Colonic mucosa (tissue), 4 donors: ENCODE data around the gene P3H3. TPM values are rescaled to one million over a fixed set of nuclear protein-coding genes. Genes with fewer than 3 reads are reported as not detected.

ENCODE experiments used
- DNase-seq: peaks from one replicate; pipeline ENCODE4 v3.0.0-alpha.2; 2020
- H3K27ac ChIP-seq: fragments of 200-600 bp; one replicate; pipeline ENCODE4 v1.8.0; 2021
- H3K27me3 ChIP-seq: fragments of 200-600 bp; one replicate; pipeline ENCODE4 v1.8.0; 2021
- H3K36me3 ChIP-seq: fragments of 200-600 bp; one replicate; pipeline ENCODE4 v1.8.0; 2021
- H3K4me1 ChIP-seq: fragments of 200-600 bp; one replicate; pipeline ENCODE4 v1.8.0; 2021; ENCODE audit warnings: mild to moderate bottlenecking
- H3K4me3 ChIP-seq: fragments of 200-600 bp; one replicate; pipeline ENCODE4 v1.8.0; 2021
- H3K9ac ChIP-seq, 2 donors: one replicate each; pipeline ENCODE4 v1.7.0; 2013; ENCODE audit warnings: control low read depth in 2 of 2, low read depth in 2 of 2, low read length in 2 of 2
- H3K9me3 ChIP-seq: fragments of 200-600 bp; one replicate; pipeline ENCODE4 v1.8.0; 2021
- CTCF ChIP-seq: fragments of 200-600 bp; IDR thresholded peaks from one replicate; pipeline ENCODE4 v1.8.0; 2022; ENCODE audit warnings: antibody characterized with exemption, mild to moderate bottlenecking
- intact Hi-C: fragments of 100-400 bp; cut with DNase I; formaldehyde crosslinking; loops from one replicate; pipeline ENCODE4 v1.14.1; 2022
- total RNA-seq, 2 donors: library from RNA; stranded (reverse); fragmentation: NEBNext Ultra II Directional in 1 of 2; extraction: Animal tissue kit (Norgen Biotek cat#: 25700) in 1 of 2; gene quantifications; one replicate each; pipeline ENCODE4 v1.2.1, GENCODE V29; 2021
- donor health status: healthy.
- donor health status: DM: no; HTN: no; CAD: no.
- donor health status: DM: no; HTN: no; CAD: no.

P3H3 gene
- total RNA-seq, 2 donors from 2014 or later, result 4.4 to 5.3 TPM

GRCh38 chr12:6858799-6859198 is 30.6 kb downstream of the P3H3 start:
- Histone ChIP-seq H3K36me3 (peaks cover 14% of the 10 kb centered on the region), H3K9me3 (no peaks in the 10 kb centered on the region), H3K9ac (no peak overlapping the region), H3K4me3 (no peak overlapping the region), H3K4me1 (no peaks in the 10 kb centered on the region), H3K27ac (no peak overlapping the region), H3K27me3 (no peaks in the 10 kb centered on the region)
- intact Hi-C loops, result no loop called here
- no peak for TF ChIP-seq CTCF
- DNase-seq, result no peak

- DNase-seq, result no peak
- no peak overlapping the region for H3K9ac ChIP-seq
Observed at GRCh38 chr12:6860116-6860515, 31.9 kb downstream of the P3H3 start.

GRCh38 chr12:6860942-6861341 is 32.7 kb downstream of the P3H3 start:
- Histone ChIP-seq H3K27ac (no peak overlapping the region), H3K27me3 (no peaks in the 10 kb centered on the region), H3K9me3 (no peaks in the 10 kb centered on the region), H3K4me1 (no peaks in the 10 kb centered on the region), H3K4me3 (no peak overlapping the region), H3K9ac (no peak overlapping the region), H3K36me3 (peaks cover 14% of the 10 kb centered on the region)
- intact Hi-C loops, result no loop called here
- DNase-seq, result no peak
- TF ChIP-seq CTCF, result no peak

More at GRCh38 chr12:6860116-6860515, 31.9 kb downstream of the P3H3 start:
- TF ChIP-seq CTCF, result no peak
- Histone ChIP-seq H3K27me3 (no peaks in the 10 kb centered on the region), H3K4me3 (no peak overlapping the region), H3K4me1 (no peaks in the 10 kb centered on the region), H3K36me3 (peaks cover 14% of the 10 kb centered on the region), H3K27ac (no peak overlapping the region), H3K9me3 (no peaks in the 10 kb centered on the region)
- intact Hi-C loops, result no loop called here

- DNase-seq, result no peak
- intact Hi-C loops, result no loop called here
- TF ChIP-seq CTCF, result no peak
- no peak overlapping the region for H3K27ac ChIP-seq
- H3K4me3 ChIP-seq, result no peak overlapping the region
- H3K27me3 ChIP-seq, result no peaks in the 10 kb centered on the region
- no peak overlapping the region for H3K9ac ChIP-seq
- H3K4me1 ChIP-seq, result no peaks in the 10 kb centered on the region
- H3K9me3 ChIP-seq, result no peaks in the 10 kb centered on the region
- H3K36me3 ChIP-seq, result peaks cover 14% of the 10 kb centered on the region
Observed at GRCh38 chr12:6861391-6861790, 33.2 kb downstream of the P3H3 start.

GRCh38 chr12:6863033-6863432 is 34.8 kb downstream of the P3H3 start:
- H3K9ac ChIP-seq, result no peak overlapping the region
- intact Hi-C loops, result no loop called here
- no peak for TF ChIP-seq CTCF

More at GRCh38 chr12:6863033-6863432, 34.8 kb downstream of the P3H3 start:
- peaks cover 3% of the 10 kb centered on the region for H3K4me1 ChIP-seq
- H3K27ac ChIP-seq, result no peak overlapping the region
- H3K36me3 ChIP-seq, result peaks cover 6% of the 10 kb centered on the region
- H3K9me3 ChIP-seq, result no peaks in the 10 kb centered on the region
- DNase-seq, result no peak
- H3K4me3 ChIP-seq, result no peak overlapping the region
- no peaks in the 10 kb centered on the region for H3K27me3 ChIP-seq
